LNCAP (cell line): ENCODE data around the gene MROH2B.

Source experiments
- TF ChIP-seq, protein P1 (sequence below): fragments of 450-650 bp; IDR thresholded peaks from 2 replicates; pipeline ENCODE4 v1.5.1; 2017; ENCODE audit warnings: mild to moderate bottlenecking

MROH2B gene

DNA sequence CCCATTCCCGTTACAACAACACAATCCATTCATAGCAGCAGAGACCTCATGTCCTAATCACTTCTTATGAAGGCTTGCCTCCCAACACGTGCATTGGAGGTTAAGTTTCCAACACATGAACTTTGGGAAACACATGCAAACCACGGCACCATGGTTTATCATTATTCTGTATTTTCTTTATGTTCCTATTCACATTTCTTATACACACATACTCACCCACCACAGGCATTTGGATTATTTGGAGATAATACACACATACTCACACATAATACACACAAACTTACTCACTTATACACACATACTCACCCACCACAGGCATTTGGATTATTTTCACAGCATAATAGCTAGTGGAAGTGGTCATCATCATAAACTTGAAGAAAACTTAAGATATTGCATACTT, 86.3 kb downstream of the MROH2B start:
- TF ChIP-seq, protein P1, sequence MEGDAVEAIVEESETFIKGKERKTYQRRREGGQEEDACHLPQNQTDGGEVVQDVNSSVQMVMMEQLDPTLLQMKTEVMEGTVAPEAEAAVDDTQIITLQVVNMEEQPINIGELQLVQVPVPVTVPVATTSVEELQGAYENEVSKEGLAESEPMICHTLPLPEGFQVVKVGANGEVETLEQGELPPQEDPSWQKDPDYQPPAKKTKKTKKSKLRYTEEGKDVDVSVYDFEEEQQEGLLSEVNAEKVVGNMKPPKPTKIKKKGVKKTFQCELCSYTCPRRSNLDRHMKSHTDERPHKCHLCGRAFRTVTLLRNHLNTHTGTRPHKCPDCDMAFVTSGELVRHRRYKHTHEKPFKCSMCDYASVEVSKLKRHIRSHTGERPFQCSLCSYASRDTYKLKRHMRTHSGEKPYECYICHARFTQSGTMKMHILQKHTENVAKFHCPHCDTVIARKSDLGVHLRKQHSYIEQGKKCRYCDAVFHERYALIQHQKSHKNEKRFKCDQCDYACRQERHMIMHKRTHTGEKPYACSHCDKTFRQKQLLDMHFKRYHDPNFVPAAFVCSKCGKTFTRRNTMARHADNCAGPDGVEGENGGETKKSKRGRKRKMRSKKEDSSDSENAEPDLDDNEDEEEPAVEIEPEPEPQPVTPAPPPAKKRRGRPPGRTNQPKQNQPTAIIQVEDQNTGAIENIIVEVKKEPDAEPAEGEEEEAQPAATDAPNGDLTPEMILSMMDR, result no peak

DNA sequence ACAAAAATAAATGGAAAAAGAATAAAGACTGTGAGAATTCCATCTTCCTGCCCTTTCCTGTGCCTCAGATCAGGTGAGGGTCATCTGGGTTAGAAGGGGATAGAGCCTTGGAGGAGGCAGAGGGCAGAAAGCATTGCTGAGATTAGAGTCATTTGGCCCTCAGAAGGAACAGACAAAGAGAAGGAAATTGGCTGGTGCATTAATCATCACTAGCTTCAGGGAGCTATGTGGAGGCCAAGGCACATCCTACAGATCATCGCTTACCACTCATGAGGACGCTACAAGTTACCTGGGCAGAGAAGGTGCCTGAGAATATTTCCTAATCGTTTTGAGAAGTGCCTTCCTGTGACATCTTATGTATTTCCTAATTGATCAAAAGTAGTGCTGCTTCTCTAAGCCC, 87.4 kb downstream of the MROH2B start:
- TF ChIP-seq, protein P1, result no peak

DNA sequence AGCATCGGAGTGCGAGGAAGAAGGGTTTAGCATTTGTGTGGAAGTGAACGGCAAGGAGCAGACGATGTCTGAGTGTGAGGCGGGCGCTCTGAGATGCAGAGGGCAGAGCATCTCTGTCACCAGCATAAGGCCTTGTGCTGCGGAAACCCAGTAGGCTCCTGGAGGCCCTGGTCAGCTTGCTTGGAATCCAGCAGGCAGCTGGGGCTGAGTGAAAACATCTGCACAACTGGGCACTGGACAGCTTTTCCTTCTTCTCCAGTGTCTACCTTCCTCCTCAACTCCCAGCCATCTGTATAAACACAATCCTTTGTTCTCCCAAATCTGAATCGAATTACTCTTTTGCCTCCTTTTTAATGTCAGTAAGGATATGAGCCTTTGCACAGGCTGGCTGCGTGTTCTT, 89.7 kb downstream of the MROH2B start:
- TF ChIP-seq, protein P1, result no peak

DNA sequence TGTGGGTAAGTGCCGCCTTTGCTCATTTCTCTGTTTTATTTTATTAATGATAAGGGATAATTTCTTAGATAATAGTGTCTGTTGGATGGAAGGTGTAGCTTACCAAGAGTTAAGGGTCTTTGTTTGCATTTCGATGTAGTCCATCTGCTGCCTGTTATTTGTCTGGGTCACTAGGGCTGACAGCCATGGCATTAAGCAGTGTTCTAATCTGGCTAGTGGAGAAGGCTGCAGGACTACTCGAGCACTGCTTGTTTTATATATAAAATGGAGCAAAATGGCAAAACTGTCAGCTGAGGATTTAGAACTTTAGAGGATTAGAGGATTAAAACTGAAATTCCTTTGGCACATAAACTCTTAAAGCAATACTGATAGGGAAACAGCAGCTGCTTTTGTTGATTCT, 94.3 kb downstream of the MROH2B start:
- TF ChIP-seq, protein P1, result no peak

DNA sequence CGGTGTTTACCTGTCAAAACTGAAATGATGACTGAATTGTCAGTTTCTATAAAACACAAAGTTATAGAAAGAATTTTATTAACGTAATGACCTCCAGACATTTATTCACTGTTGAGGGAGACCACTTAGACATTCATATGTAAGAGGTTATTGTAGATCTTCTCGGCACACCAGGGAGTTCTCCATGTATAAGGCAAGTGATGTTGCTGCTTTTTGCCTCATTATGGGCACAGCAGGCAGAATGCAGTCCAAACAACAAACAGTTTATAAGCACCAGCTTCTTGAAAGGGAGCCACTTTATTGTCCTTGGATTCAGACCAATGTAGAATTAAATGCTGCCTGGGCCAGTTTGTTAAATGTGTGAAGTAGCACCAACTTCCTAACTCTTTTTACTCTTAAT, 95.1 kb downstream of the MROH2B start:
- TF ChIP-seq, protein P1, result no peak

DNA sequence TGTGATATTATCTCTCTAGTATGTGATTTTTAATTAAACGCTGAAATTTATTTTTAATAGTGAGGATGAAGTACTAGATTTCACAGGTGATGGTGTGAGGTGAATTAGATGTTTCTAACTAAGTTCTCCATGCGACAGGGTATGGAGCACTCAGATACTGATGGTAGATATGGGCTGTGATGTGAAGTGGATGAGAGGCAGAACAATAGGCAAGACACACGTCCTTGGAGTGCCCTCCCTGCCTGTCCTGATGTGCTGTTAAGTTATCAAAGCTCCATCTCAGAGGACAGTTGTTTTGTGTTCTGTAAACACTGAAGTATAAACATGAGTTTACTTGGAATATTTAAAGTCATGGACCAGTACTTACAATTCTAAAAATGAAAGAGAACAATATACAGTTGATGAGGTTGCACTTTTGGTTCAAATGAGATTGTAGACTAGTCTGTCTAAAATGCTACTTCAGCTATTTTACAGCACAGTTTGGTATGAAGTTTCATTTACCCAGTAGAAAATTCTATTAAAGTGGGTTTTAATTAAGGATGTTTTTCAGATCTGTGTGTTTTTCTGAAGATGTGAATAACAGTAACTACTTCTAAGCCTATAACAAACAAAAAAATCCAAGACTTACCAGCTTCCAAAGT, 97.7 kb downstream of the MROH2B start:
- TF ChIP-seq, protein P1, result no peak

DNA sequence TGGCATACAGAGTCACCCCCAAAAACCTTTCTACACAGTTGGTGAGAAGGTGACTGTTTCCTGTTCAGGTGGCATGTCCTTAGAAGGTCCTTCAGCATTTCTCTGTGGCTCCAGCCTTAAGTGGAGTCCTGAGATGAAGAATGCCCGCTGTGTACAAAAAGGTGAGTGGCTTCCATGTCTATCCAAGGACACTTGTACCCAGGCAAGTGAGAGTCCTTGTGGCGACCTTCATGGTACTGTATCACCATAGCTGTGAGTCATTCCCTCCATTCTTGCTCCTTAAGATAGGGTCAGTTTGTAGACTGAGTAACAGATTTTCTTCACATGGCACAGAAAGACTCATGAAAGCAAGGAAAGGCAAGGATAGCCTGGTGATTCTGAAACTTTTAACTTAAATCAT, 98.7 kb downstream of the MROH2B start:
- TF ChIP-seq, protein P1, result no peak
